Measurements from ENCODE around the gene RHBDF2.

RHBDF2 gene

GRCh38 chr17:76469076-76469990, 31.9 kb downstream of the RHBDF2 start:
- Mint-ChIP-seq H3K36me3 (peaks cover 5% of the 10 kb centered on the region), H3K9me3 (no peaks in the 10 kb centered on the region), H3K27ac (no peak overlapping the region), H3K4me3 (no peak overlapping the region), H3K4me1 (peaks cover 6% of the 10 kb centered on the region), H3K27me3 (peaks cover 2% of the 10 kb centered on the region)
- CTCF ChIA-PET = interaction anchor here (1.8 kb wide), 1 partner anchor 37 kb away, joined by 5 read pairs; no protein-coding TSS in a partner anchor
- DNase-seq = no peak

DNA sequence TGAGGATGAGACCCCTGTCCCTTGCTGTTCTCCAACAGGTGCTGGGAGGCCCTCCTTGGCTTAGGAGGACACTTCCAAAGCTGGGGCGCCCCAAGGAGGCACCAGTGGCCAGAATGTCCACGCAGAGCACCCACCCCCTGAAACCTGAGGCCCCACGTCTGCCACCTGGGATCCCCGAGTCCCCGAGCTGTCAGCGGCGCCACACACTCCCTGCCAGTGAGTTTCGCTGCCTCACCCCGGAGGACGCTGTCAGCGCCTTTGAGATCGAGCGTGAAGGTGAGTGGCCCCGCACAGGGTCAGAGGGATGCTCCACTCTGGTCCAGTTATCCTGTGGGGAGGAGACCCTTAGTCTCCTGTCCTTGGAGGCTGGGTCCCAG, 32.6 kb downstream of the RHBDF2 start:
- Mint-ChIP-seq H3K27me3 (peaks cover 7% of the 10 kb centered on the region), H3K4me1 (peaks cover 6% of the 10 kb centered on the region), H3K9me3 (no peaks in the 10 kb centered on the region), H3K27ac (no peak overlapping the region), H3K36me3 (peaks cover 5% of the 10 kb centered on the region), H3K4me3 (no peak overlapping the region)
- DNase-seq = no peak
- CTCF ChIA-PET = interaction anchor here (1.8 to 4.5 kb wide), 2 partner anchors 38 to 40 kb away, joined by 5 to 58 read pairs; no protein-coding TSS in a partner anchor

DNA sequence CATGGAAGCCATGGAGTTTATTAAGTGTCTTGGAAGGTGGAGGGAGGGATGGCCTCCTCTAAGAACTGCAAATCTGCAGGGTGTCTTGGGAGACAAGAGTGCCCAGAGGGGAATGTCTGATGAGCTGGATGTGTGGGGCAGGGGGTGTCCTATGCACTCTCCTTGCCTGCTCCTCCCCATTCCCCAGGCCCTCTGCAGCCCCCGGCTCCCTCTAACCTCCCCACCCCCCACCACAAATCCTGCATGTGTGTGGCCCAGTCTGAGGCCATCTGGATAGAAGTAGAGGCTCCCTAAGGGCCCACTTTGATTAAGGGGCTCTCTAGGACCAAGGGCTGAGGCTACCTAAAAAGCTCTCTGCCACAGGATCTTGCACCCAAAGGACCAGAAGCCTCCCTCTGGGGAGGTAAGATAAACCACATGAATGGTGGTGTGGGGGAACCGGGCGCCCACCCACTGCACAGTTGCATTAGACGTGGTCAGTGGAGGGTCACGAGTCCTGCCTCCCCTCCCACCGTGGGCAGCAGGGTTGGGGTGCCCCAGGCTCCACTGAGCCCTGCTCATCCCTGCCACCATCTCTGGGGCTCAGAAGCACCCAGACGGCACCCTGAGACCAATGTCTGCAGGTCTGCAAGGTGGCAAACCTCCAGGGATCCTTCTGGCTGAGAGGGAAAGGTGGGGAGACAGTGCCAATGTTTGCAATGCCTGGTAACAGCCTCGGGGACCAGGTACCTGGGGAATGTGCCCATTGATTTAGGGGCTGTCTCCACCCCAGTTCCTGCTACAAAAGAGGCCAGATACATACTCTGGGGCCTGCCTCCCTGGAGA, 33.2 kb downstream of the RHBDF2 start:
- Mint-ChIP-seq H3K27me3 (peaks cover 13% of the 10 kb centered on the region), H3K4me1 (peaks cover 6% of the 10 kb centered on the region), H3K4me3 (no peak overlapping the region), H3K9me3 (no peaks in the 10 kb centered on the region), H3K36me3 (peaks cover 5% of the 10 kb centered on the region), H3K27ac (no peak overlapping the region)
- no peak for DNase-seq
- CTCF ChIA-PET = interaction anchor here (1.1 to 4.5 kb wide), 11 partner anchors 9 to 214 kb away, joined by 3 to 58 read pairs (median 6); partner anchors contain the start of gene RHBDF2

- CTCF ChIA-PET = interaction anchor here (0.9 to 4.5 kb wide), 17 partner anchors 8 to 215 kb away, joined by 3 to 58 read pairs (median 5); partner anchors contain the start of gene RHBDF2
- peaks cover 6% of the 10 kb centered on the region for H3K4me1 Mint-ChIP-seq
- H3K27ac Mint-ChIP-seq = no peak within 1 kb of the TSS
Observed at GRCh38 chr17:76467366-76467765, 33.9 kb downstream of the RHBDF2 start, which contains the start of gene AANAT. Gene AANAT (plus strand): TSS chr17:76467603. CDS start chr17:76468747, 1,144 bp downstream.

GRCh38 chr17:76466775-76467130, 34.5 kb downstream of the RHBDF2 start:
- CTCF ChIA-PET = interaction anchor here (0.6 to 4.5 kb wide), 17 partner anchors 8 to 215 kb away, joined by 3 to 58 read pairs (median 5); partner anchors contain the start of gene RHBDF2
- peaks cover 3% of the 10 kb centered on the region for H3K36me3 Mint-ChIP-seq
- H3K4me1 Mint-ChIP-seq = peaks cover 6% of the 10 kb centered on the region
- H3K4me3 Mint-ChIP-seq = no peak overlapping the region
- peaks cover 25% of the 10 kb centered on the region for H3K27me3 Mint-ChIP-seq
- H3K9me3 Mint-ChIP-seq = no peaks in the 10 kb centered on the region
- H3K27ac Mint-ChIP-seq = no peak overlapping the region
- DNase-seq = no peak

More at GRCh38 chr17:76467366-76467765, 33.9 kb downstream of the RHBDF2 start, which contains the start of gene AANAT:
- Mint-ChIP-seq H3K9me3 (no peaks in the 10 kb centered on the region), H3K27me3 (peaks cover 19% of the 10 kb centered on the region), H3K4me3 (no peak within 1 kb of the TSS), H3K36me3 (peaks cover 4% of the 10 kb centered on the region)
- DNase-seq = no peak

- DNase-seq = no peak
- no peak overlapping the region for H3K4me3 Mint-ChIP-seq
- CTCF ChIA-PET = interaction anchor here (0.6 to 1.6 kb wide), 4 partner anchors 39 to 44 kb away, joined by 3 to 8 read pairs (median 3); partner anchors contain the start of gene RHBDF2
- no peak overlapping the region for H3K27ac Mint-ChIP-seq
- peaks cover 6% of the 10 kb centered on the region for H3K4me1 Mint-ChIP-seq
- no peaks in the 10 kb centered on the region for H3K9me3 Mint-ChIP-seq
- H3K36me3 Mint-ChIP-seq = no peaks in the 10 kb centered on the region
- peaks cover 49% of the 10 kb centered on the region for H3K27me3 Mint-ChIP-seq
Observed at GRCh38 chr17:76462556-76463290, 38.5 kb downstream of the RHBDF2 start.

DNA sequence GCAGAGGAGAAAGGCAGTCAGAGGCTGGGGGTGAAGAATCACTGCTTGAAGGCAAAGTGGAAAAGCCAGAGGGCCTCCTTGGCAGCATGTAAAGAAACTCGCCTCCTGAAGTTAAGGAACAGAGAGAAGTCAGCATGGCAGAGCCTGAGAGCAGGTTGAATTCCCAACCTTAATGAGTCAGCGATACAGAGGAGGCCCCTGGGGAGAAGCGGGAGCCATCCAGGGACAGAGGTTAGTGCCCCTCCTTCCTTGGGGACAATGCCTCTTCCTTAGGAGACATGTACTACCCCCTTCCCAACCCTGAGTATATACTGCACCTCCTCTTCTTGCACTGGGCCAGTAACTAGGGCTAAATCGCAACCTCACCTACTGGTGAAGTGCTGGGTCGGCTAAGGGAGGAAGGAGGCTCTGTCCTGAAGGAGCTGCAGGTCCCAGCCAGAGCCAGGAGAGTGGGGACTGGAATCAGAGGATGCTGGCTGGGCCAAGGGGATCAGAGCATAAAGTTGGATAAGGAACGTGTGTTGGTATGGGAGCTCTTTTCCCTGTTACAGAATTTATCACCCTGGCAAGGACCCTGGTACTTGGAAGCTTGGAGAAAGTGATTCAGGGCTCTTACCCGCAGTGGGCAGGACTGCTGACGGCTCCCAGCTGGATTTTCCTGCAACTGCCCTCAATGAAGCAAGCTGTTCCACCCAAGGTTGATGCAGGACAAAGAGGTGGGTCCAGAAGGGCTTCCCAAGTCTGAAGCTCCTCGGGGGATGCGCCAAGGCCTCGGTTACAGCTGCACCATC, 39.3 kb downstream of the RHBDF2 start:
- no peak for DNase-seq
- Mint-ChIP-seq H3K36me3 (no peaks in the 10 kb centered on the region), H3K4me1 (peaks cover 6% of the 10 kb centered on the region), H3K9me3 (no peaks in the 10 kb centered on the region), H3K4me3 (no peak overlapping the region), H3K27ac (no peak overlapping the region), H3K27me3 (peaks cover 49% of the 10 kb centered on the region)
- CTCF ChIA-PET = interaction anchor here (0.8 to 1.6 kb wide), 5 partner anchors 10 to 64 kb away, joined by 3 to 8 read pairs (median 3); partner anchors contain the start of gene RHBDF2

- Mint-ChIP-seq H3K27ac (no peak overlapping the region), H3K36me3 (no peaks in the 10 kb centered on the region), H3K4me1 (no peaks in the 10 kb centered on the region), H3K9me3 (no peaks in the 10 kb centered on the region), H3K27me3 (peaks cover 60% of the 10 kb centered on the region), H3K4me3 (no peak overlapping the region)
- no peak for DNase-seq
- CTCF ChIA-PET = interaction anchor here (0.8 to 3.3 kb wide), 3 partner anchors 47 to 86 kb away, joined by 3 to 23 read pairs (median 3); no protein-coding TSS in a partner anchor
Observed at GRCh38 chr17:76459674-76460073, 41.5 kb downstream of the RHBDF2 start.

DNA sequence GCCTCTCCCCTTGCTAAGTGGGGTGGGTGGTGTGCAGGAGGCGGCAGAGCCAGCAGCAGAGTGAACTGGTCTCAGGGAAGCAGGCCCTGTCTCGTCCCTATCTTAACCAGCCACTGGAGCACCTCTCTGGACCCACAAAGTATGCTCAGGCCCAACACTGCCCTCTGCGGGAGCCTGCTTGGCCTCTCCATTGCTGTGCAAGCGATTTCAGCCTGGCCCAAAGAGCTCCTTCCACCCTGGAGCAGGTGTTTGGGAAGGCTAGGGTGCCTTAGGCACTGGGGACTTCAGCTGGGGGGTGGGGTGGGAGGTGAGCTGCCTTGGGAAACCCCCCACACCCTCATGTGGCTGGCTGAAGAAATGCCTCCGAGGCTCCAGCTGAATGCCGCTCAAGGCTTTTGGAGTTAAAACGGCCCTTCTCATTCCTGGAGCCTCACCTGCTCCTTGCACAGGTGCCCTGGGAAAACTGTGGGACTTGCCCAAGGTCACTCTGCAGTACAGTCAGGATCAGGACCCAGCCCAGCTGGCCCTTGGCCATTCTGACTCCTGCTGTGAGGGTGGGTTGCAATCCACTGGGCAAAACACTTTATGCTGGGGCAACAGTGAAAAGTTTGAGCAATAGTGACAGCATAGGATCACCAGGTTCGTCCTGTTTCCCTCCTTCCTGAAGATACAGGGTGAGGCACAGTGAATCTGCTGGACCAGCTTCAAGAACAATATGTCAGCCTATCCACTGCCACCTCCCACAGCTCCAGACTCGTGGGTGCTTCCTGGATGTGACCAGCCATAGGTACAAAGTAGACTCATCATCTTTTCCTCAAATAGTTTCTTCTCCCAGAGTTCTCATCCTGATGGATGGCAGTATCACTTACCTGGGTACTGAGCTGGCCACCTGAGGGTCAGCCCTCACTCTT, 42.4 kb downstream of the RHBDF2 start:
- DNase-seq = no peak
- peaks cover 55% of the 10 kb centered on the region for H3K27me3 Mint-ChIP-seq
- no peaks in the 10 kb centered on the region for H3K9me3 Mint-ChIP-seq
- H3K4me3 Mint-ChIP-seq = no peak overlapping the region
- no peaks in the 10 kb centered on the region for H3K36me3 Mint-ChIP-seq
- no peaks in the 10 kb centered on the region for H3K4me1 Mint-ChIP-seq
- CTCF ChIA-PET = interaction anchor here (0.5 to 3.3 kb wide), 10 partner anchors 8 to 215 kb away, joined by 3 to 23 read pairs (median 3); partner anchors contain the start of gene AANAT
- no peak overlapping the region for H3K27ac Mint-ChIP-seq

GRCh38 chr17:76453431-76453743, 47.8 kb downstream of the RHBDF2 start:
- Mint-ChIP-seq H3K27ac (peak overlapping the region; percentile 81), H3K9me3 (peaks cover 3% of the 10 kb centered on the region), H3K27me3 (peaks cover 19% of the 10 kb centered on the region), H3K36me3 (peaks cover 8% of the 10 kb centered on the region), H3K4me3 (peak overlapping the region; percentile 69), H3K4me1 (peaks cover 33% of the 10 kb centered on the region)
- CTCF ChIA-PET = interaction anchor here (1.0 to 2.2 kb wide), 9 partner anchors 13 to 98 kb away, joined by 3 to 7 read pairs (median 5); no protein-coding TSS in a partner anchor
- DNase-seq = no peak

DNA sequence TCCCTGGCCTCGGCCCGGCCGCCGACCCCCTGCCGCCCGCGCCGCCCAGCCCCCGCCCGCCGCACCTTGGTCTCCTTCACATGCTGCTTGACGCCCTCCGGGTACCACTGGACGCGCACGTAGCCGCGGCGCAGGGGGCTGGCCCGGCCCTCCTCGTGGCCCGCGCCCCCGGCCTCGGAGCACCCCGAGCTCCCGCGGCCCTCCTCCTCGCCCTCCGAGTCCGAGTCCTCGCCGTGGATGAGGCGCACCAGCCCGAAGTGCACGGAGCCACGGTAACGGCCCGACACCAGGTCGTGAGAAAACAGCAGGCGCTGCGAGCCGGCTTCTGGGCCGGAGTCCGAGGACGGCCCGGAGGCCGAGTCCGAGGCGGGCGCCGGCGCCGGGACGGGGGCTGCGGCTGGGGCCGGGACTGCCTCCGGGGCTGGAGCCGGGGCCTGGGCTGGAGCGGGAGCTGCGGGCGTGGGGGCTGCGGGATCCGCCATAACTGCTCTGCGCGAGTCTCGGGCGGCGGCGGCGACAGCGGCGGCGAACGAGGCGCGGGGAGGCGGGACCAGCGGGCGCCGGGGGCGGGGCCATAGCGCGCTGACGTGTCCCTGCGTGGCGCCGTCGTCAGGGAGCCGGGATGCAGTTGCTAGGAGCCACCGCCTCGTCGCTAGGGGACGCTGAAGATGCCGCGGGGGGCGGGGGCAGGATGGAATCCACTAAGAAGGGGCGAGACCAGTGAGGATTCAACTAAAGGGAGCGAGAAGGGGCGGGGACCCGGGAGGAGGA, 48.4 kb downstream of the RHBDF2 start, which contains the start of gene UBE2O:
UBE2O (minus strand) TSS at position 493 of the 771 bp plus-strand sequence; CDS start at position 482, 11 bp downstream.
- CTCF ChIA-PET = interaction anchor here (0.6 to 2.2 kb wide), 8 partner anchors 8 to 99 kb away, joined by 3 to 7 read pairs (median 5); no protein-coding TSS in a partner anchor
- H3K27ac Mint-ChIP-seq = peak within 1 kb of the TSS; percentile 81
- DNase-seq = peak; percentile 96

More for the DNA sequence above, 48.4 kb downstream of the RHBDF2 start, which contains the start of gene UBE2O:
- H3K27me3 Mint-ChIP-seq = peaks cover 16% of the 10 kb centered on the region
- H3K4me1 Mint-ChIP-seq = peaks cover 38% of the 10 kb centered on the region
- H3K36me3 Mint-ChIP-seq = peaks cover 8% of the 10 kb centered on the region
- peaks cover 3% of the 10 kb centered on the region for H3K9me3 Mint-ChIP-seq
- peak within 1 kb of the TSS; percentile 89 for H3K4me3 Mint-ChIP-seq

All from activated naive CD4-positive, alpha-beta T cell treated with anti-CD3 and anti-CD28 coated beads, Interleukin-2, amount 10 ng/mL, durations not matched to agents 7 days and 5 days (primary cell).